Ishikawa (cell line): ENCODE results near the gene JOSD2.

Experiments
- CEBPB ChIP-seq: IDR thresholded peaks from 2 replicates; pipeline ENCODE4 v1.6.1; 2012
- FOXM1 ChIP-seq: IDR thresholded peaks from 2 replicates; pipeline ENCODE4 v1.6.1; 2012; ENCODE audit warnings: low read depth, borderline replicate concordance
- RAD21 ChIP-seq: IDR thresholded peaks from 2 replicates; pipeline ENCODE4 v1.6.1; 2012; ENCODE audit warnings: low read depth
- TAF1 ChIP-seq: IDR thresholded peaks from 2 replicates; pipeline ENCODE4 v1.6.1; 2012; ENCODE audit warnings: low read depth, mild to moderate bottlenecking
- TEAD4 ChIP-seq: IDR thresholded peaks from 2 replicates; pipeline ENCODE4 v1.6.1; 2012
- YY1 ChIP-seq: IDR thresholded peaks from 2 replicates; pipeline ENCODE4 v1.6.1; 2012; ENCODE audit warnings: low read depth
- TF ChIP-seq, protein P1 (sequence below): IDR thresholded peaks from 2 replicates; pipeline ENCODE4 v1.6.1; 2012
- TF ChIP-seq, protein P2 (sequence below): IDR thresholded peaks from 2 replicates; pipeline ENCODE4 v1.6.1; 2012

GRCh38 chr19:50465000-50465399 is 46.0 kb downstream of the JOSD2 start:
- no peak for TF ChIP-seq YY1
- no peak for TF ChIP-seq TAF1
- TF ChIP-seq CEBPB: no peak
- TF ChIP-seq, protein P1, sequence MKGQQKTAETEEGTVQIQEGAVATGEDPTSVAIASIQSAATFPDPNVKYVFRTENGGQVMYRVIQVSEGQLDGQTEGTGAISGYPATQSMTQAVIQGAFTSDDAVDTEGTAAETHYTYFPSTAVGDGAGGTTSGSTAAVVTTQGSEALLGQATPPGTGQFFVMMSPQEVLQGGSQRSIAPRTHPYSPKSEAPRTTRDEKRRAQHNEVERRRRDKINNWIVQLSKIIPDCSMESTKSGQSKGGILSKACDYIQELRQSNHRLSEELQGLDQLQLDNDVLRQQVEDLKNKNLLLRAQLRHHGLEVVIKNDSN: no peak
- TF ChIP-seq, protein P2, sequence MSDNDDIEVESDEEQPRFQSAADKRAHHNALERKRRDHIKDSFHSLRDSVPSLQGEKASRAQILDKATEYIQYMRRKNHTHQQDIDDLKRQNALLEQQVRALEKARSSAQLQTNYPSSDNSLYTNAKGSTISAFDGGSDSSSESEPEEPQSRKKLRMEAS: no peak
- TF ChIP-seq TEAD4: no peak
- TF ChIP-seq FOXM1: no peak
- TF ChIP-seq RAD21: no peak
